HG02642 (cell line): ENCODE measurements around the gene ASXL1.
"Not testable (repeated sequence)": the region's sequence is repeated elsewhere in the genome, so short reads cannot be mapped to it uniquely, and the experiment has no call there.

Experiments used
- ATAC-seq: cut with Tn5 transposase; IDR thresholded peaks from one replicate; pipeline ENCODE4 v1.9.1; 2021; ENCODE audit warnings: mild to moderate bottlenecking; ENCODE audit not compliant: unreplicated experiment, poor library complexity

Gene ASXL1

DNA sequence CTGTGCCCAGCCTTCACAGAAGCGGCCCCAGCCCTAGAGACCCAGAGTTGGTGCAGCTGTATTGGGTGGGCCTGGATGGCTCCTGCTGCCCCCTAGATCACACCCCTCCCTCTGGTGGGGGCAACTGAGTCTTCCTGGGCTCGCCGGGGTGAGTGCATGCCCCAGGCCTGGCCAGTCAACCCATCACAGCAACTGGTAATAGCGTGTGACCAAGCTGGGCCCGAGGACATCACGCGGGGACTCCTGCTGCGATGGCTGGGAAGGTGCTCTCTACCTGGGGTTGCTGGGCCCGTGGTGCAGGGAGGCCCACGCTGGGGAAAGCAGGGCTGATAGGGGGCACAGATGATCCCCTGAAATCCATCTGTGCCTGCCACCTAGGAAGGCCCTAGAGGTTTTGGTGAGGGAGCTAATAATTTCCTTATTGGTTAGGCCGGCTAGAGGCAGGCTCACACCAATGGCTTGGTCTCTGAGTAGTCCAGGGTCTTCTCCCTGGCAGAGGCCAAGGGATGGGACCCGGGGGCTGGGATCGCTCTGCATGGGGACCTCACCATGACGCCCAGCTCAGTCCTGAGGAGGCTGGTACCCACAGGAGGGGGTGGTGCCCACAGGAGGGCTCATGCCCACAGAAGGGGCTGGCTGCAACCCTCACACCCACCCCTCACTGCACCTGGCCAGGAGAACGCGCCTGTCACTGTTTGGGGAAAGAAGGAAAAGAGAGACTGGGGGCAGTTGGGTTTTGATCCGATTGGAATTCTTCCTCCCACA is 103.9 kb downstream of the ASXL1 start:
- ATAC-seq: no peak

DNA sequence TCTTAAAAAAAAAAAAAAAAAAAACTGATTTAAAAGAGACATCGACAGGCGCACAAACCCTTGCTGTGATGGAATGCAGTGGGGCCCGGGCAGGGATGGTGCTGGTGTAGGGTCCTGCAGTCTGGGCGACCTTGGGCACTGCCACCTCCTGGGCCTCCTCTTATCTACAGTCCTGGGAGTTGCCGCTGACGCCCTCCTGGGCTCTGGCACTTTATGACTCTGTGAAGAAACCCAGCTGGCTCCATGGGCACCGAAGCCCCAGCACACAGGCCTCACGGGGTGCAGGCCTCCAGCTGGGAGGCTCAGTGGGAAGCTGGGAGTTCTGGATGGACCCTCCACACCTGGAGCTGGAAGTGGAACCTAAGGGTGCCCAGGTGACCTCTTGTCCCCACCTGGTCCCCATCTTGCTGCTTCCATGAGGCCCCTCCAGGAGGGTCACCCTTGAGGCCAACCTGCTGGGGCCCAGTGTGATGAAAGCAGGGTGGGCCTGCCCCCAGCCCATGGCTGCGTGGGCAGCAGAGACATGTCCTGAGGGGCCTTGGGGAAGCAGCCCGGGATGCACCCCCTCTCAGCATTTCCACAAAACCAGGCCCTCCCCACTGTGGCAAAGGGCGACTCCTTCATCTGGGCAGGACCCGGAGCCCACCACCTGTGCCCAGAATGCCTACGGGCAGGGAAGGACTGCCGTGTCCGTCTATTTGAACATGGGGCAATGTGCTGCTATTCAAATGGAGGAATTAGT is 104.9 kb downstream of the ASXL1 start:
- no peak for ATAC-seq

DNA sequence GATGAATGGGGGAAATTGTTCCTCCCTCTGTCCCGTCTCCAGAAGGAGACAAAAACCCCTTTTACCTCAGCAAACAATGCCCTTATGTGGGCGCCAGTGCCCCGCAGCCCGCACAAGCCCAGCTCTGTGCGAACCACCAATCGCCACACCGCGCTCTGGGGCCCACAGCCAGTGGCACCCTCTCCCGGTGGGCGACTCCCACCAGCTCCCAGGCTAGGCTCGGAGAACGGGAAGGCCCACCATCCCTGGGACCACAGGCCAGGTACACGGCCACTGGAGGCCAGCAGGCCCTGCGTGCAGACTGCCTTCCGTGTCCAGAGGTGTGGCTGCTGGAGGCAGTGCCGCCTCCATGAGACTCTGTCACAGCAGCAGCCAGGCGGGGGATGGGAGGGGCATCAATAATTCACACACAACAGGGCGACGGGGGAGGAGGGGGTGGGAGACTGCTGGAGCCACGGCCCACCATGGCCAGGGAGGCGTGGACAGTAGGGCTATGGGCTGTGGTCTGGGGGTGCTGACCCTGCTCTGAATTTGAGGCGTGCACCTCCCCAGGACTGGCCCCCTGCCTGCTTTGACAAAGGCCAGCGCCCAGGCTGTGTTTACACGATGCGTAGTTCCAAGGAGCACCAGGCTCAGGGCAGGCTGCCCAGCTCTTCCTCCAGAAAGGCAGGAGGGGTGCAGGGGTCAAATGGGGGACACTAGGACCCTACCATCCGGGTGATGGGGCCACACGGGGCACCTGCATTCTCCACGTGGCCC is 105.7 kb downstream of the ASXL1 start:
- ATAC-seq: no peak

DNA sequence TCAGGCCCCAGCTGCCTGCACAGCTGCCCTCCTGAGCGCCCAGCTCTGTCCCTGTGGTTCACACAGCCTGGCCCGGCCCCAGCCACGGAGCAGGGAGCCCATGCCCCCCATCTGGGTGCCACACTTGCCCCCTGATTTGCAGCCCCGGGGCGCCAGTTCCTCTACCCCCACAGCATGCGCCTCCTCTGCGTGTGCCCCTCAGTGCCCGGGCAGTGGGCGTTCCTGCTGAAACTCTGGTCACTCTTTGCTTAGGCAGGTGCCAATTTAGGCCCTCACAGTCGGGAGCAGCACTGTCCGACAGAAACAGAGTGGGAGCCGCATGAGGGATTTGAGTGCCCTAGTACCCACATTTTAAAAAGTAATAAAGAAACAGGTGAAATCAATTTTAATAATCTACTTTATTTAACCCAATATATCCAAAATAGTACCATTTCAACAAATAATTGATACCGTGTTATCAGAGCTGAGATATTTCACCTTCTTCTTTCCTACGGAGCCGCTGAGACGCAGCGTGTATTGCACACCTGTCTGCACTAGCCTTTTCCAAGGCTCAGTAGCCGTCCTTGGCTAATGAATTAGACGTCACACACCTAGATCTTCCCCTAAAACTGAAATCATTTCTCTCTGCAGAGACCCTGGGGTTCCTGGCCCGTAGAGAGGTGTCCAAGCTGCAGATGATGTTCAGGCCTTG is 106.4 kb downstream of the ASXL1 start:
- no peak for ATAC-seq

DNA sequence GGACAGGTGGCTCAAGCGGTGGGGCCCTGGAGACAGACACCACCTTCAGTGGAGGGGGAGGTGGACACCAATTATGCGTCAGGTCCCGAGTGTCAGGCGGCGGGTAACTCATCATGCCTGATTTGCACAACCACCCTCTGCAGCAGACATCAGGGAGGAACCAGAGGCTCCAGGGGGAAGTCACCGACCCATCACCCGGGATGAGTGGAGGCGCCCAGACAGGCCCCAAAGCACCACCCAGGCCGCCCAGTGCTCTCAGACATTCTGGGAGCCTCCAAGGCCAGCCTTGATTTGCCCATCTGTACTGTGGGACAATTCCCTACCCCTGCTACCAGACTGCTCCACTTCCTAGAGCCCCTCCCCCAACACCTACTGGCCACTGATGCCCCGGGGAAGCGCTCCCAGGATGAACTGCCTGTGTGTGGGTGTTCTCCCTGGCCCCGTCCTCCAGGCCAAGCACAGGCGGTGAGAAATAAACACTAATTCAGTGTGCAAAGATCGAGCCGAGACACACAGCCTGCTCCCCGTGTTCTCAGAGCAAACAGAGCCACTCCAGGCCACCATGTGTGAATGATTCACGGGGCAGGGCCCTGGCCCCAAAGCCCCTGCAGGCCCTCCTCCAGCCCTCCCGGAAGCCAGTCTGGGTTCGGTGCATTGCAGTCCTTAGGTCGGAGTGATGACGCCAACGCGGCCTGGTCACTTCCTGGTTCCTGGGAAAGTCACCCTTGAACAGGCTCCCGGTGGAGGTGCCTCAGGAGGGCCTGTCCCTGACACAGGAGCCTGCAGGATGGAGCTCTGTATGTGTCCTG is 107.2 kb downstream of the ASXL1 start:
- no peak for ATAC-seq

DNA sequence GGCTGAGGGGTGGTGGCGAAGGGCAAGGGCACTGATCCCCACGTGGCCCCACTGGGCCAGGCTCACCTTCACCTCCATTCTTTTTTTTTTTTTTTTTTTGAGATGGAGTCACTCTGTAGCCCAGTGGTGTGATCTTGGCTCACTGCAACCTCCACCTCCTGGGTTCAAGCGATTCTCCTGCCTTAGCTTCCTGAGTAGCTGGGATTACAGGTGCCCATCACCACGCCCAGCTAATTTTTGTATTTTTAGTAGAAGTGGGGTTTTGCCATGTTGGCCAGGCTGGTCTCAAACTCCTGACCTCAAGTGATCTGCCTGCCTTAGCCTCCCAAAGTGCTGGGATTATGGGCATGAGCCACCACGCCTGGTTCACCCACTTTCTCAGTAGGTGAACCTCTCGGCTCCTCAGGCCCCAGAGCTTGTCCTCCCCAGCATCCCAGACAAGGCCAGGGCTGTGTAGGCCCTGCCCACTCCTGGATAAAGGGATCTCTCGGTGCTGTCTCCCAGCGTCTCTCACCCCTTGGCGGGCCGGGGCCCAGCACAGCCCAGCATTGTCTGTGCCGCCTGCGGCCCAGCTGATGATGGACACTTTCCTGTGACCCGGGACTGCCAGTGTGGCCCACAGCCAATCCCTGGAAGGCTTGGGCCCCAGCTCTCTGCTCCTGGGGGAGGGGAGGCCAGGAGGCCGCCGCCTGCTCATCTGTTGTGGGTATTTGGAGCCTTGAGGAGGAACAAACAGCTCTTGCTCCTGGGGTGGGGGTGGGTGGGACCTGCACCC is 108.0 kb downstream of the ASXL1 start:
- not testable (repeated sequence) for ATAC-seq

DNA sequence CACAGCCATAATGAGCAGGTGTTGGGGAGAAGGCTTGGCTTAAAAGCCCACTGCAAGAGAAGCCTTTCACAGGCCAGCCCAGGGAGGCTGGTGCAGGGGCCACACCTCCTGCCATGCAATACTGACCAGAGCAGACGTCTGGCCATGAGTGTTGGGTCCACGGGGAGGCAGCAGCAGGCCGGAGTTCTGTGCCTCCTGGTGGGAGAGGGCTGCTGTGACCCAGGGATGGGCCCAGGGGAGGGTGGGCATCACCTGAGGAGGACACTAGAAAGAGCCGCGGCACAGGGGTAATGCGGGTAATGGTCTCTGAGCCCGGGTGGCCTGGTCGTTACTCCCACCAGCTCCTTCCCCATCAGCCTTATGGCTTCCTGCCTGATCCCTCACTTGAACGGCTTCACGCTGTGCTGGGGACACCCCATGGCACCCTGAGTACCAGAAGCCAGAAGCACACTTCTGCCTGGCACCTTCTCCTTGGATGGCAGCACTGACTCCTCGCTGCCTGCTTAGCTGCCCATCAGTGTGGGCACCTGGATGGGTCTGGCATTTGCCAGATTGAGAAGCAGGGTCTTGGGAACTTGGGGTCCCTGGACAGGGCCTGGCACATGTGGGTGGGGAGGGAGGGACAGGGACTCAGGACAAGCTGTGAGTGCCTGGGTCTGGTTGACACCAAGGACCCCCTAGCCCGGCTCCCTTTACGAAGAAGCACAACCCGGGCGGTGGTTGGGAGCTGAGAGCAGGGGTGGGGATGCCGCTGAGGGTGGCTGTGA is 108.8 kb downstream of the ASXL1 start:
- ATAC-seq: no peak

DNA sequence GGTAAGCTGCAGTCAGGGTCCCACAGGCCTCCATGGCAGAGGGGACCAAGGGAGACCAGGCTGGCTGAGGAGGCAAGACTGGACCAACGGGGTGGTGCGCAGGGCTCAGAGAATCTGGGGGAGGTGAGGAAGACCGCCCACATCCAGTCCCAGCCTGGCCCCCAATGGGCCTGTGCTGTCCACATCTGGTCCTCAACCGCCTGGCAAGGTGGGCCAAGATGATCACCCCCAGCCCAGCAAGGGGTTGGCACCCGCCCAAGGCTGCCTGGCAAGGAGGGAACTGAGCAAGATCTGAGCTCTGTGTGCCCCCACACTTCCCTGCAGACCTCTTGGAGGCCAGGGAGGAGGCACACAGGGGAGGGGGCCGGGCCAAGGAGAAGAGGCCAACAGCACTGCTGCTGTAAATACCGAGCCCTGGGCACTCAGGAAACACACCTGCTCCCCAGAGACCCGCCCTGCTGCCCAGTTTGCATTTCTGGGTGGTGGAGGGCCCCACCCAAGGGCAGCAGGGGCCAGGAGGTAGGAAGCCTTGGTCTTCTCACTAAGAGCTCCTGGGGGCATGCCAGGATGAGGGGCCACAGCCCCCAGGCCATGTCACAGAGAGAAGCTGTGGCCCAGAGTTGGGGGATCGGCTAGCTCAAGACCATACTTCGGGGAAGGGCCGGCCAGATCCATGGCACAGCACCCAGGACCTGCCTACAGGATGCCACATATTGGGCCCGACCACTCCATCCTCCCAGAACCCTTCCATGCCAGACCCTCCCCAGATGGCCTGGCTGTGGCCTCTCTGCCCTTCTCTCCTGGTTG is 109.6 kb downstream of the ASXL1 start:
- no peak for ATAC-seq

DNA sequence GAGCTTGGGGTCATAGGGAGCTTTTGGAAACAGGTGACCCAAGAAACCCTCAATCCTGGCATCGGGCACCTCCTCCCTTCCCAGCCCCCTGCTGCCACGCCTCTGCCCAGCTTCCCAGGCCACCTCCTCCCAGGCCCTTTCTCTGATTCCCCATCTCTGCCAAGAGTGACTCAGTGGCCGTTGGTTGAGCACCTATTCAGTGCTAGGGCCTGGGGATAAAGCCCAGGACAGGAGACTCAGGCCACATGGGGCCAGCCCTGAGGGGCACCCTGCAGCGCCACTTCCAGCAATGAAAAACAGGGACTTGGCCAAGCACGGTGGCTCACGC is 110.1 kb downstream of the ASXL1 start:
- no peak for ATAC-seq

DNA sequence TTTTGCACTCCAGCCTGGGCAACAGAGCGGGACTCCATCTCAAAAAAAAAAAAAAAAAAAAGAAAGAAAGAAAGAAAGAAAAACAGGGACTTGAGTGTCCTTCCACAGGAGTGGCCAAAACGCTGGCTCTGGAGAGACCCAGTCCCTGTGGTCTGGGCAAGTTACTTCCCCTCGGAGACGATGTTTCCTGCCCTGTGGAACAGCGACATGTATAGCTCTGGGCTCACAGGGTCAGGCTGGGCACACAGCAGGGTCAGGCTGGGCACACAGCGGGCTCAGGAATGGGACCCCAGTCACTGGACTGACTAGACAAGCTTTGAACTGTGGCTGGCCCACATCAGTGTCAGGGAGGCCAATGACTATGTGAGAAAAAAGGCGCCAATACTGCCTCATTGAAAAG is 110.7 kb downstream of the ASXL1 start:
- no peak for ATAC-seq

DNA sequence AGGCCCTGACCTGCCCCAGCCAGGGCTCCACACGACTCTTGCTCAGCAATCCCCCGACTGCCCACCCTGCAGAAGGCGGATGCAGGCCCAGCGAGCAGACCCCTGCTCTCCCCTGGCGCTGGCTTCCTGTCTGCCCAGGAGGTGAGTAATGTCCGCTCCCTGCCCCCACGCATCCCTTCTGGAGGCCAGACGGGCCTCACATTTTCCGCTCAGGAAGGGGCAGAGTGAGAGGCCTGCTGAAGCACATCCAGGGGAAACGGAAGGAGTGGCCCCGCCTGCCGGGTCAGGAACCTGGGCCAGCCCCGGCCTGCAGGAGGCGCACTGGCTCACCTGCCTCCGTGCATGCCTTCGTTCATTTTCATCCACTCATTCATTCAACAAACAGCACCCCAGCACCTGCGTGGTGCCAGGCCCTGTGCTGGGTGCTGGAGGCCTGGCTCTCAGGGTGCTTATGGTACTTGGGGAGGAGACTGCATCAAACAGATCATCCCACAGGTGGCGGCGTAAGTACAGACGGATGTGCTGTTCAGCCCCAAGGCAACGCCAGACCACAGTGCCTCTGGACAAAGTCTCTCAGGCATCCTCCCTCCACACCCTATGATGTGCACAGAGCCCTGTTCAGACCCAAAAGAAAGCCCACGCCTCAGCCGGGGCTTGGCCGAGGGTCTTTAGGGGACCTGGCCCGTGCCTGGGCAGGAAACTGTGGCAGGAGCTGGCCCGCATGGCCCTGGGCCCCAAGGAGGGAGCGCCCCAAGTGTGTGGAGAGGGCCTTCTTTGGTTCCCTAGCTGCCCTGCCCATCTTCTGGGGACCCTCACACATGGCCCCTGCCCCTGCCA is 112.1 kb downstream of the ASXL1 start:
- ATAC-seq: no peak

DNA sequence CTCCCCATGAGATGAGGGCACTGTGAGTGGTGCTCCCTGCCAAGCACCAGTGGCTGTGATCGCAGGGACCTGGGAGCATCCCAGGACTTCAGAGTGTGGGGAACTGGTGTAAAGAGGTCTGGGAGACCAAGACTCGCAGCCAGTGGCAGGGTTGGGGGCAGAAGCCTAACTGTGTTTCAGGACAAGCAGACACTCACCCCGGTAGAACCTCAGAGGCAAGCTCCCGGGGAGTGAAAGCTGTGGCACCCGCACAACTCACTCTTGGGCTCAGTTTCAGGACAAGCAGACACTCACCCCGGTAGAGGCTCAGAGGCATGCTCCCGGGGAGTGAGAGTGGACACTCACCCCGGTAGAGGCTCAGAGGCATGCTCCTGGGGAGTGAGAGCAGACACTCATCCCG is 112.8 kb downstream of the ASXL1 start:
- ATAC-seq: no peak

DNA sequence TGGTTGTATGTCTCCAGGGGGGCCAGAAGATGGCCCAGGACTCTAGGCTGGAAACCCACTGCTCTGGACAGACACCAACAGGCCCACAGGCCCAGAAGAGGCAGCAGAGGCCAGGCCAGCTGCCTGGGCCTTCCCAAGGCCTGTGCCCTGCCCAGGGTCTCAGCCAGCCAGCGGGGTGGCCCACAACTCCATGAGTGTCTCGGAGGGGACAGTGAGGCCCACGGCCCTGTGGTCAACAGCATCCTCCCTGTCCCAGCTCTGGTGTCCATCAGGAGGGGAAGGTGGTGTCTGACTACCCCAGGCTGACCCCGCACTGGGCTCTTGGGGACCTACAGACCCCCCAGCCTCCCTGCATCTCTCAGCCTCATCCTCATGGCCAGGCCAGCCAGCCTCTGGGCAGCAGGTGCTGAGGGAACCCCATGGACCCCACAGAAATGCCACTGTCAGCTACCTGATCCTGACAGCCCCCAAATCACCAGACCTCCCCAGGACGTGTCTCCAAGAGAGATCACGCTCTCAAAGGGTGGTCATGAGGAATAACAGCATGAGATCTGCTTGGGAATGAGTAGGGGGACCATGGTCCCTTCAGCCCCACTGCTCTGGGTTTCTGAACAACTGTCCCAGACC is 114.6 kb downstream of the ASXL1 start:
- no peak for ATAC-seq

DNA sequence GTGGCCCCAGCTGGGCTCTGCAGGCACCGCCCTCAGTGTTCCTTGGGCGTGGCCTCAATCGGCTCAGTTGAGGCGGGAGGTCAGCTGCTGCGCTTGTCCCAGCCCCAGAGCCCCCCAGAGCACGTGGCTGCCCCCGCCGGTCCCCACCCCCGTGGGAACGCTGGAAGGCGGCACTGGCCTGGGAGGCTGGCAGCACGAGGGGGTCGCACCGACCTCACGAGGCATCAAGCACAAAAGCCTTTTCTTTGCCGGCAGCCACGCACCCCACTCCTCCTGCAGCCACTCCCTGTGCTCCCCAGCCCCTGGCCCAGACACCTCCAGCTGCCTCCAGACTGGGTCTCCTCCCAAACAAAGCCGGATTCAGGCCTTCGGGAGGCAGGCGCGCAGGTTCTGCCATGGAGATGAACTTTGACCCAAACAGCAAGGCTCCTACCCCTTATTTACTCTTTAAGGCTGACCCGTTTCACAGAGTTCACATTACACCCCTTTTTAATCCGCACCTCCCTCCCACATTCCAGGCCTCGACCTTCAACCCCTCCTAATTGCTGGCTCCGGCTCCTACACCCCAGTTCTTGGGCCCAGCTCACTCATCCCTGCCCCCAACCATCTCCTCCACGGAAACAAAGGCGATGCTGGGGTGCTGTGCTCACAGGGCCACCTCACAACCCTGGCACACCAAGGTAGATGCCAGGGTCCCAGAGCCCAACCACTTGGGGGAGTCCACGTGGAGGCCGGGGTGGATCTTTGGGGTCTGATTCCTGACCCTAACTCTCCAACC is 115.3 kb downstream of the ASXL1 start:
- no peak for ATAC-seq

DNA sequence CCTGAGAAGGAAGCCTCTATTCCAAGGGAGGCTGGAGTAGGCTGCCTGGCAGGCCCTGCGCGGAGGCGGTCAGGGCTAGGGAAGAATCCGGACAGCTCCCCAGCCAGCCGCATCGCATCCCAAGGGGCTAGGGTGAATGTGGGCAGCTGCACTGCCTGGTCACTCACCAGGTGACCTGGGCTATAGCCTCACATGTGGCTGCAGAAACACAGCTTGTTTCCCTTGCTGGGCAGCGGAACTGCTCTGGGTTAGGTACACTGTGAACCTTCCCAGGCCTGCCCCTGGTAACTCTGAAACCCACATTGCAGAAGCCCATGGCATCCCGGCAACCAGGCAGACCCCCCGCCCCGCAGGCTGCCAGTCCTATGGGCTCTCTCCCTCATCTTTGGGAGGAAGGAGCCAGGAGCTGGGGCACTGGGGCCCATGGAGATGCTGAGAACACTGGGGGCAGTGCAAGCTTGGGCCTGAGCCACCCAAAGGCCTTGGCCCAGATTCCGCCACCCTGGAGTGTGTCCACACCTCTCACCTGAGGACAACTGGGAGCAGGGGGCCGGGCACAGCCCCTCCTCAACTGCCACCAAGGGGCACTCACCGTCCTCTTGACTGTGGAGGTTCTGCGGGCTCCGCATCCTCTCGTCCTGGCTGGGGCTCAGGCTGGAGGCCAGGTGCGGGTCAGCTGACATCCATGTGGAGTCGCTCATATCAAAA is 116.0 kb downstream of the ASXL1 start:
- ATAC-seq: no peak
